ENCODE results near the gene TUBD1.
A peak's percentile ranks its signal among the peaks of the same experiment; 100 is the strongest.
"Not testable (repeated sequence)": the region's sequence is repeated elsewhere in the genome, so short reads cannot be mapped to it uniquely, and the experiment has no call there.

TUBD1 gene, protein sequence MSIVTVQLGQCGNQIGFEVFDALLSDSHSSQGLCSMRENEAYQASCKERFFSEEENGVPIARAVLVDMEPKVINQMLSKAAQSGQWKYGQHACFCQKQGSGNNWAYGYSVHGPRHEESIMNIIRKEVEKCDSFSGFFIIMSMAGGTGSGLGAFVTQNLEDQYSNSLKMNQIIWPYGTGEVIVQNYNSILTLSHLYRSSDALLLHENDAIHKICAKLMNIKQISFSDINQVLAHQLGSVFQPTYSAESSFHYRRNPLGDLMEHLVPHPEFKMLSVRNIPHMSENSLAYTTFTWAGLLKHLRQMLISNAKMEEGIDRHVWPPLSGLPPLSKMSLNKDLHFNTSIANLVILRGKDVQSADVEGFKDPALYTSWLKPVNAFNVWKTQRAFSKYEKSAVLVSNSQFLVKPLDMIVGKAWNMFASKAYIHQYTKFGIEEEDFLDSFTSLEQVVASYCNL

DNA sequence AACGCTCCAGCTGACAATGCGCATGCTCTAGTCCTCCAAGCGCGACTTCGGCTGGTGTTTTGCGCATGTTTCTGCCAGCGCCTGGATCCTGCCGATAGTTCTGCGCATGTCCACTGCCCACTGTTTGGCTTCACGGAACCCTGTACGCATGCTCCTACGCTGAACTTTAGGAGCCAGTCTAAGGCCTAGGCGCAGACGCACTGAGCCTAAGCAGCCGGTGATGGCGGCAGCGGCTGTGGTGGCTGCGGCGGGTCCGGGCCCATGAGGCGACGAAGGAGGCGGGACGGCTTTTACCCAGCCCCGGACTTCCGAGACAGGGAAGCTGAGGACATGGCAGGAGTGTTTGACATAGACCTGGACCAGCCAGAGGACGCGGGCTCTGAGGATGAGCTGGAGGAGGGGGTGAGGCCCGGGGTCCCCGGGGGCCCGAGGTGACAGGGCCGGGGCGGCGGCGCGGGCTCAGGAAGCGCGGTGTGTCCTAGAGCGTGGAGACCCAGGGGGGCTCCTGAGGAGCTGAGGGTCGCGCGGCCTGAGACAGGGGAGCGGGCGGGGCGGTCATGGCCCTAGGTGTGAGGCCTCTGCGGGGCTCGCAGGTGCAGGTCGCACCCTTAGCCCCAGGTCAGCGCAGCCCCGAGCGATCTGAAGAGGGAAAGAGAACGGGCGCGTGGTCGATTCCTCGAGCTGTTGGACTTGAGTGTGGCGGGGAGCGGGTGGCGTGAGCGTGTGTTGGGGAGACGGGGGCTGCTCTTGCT, at the start of gene TUBD1, which contains the start of gene RPS6KB1:
TSS of gene TUBD1 (minus strand) at position 20 of the 752 bp plus-strand sequence. CDS start 1,941 bp downstream, outside the sequence.
TSS of gene RPS6KB1 (plus strand) at position 198 of the 752 bp plus-strand sequence. CDS start at position 262, 64 bp downstream.
- DNase-seq: peak; percentile 100

GRCh38 chr17:59941131-59941530, 48.4 kb upstream of the TUBD1 start:
- no peak for DNase-seq

GRCh38 chr17:59940697-59941096, 48.0 kb upstream of the TUBD1 start:
- not testable (repeated sequence) for DNase-seq

- DNase-seq: not testable (repeated sequence)
These were observed 40.6 kb upstream of the TUBD1 start for GRCh38 chr17:59933317-59933716.

DNA sequence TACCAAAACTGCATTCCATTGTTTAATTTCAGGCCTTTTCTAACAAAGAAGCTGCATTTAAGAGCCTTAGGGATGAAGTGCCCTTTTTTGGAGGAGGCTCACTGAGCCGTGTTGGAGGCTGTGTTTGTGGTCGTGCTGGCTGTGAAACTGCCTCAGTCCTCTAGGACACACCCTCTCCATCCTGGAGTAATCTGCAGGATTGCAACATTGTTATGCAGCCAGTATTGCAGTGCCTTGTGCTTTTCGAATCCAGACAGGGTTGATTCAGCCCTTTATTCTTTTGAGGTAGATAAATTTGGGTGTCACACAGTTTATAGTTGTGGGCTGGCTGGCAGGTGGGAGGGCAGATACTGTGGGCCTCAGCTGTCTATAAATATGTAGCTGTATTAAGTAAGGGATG, 38.0 kb upstream of the TUBD1 start:
- not testable (repeated sequence) for DNase-seq

DNA sequence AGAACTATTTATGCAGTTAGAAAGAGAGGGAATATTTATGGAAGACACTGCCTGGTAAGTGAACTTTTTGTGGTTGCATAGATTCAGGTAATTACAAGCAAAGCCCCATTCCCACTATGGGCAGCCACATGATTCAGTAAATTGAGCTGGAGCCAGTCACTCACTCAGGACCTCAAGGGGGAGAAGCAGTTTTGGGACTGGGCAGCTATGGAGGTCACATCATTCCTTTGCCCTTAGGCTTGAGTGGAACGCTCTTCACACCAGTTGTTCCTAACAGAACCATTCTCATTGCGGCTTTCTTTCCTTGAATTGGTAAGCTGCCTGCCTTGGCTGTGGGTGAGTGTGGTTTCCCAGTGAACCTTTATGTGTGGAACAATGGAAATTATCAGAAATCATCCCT, 37.4 kb upstream of the TUBD1 start:
- not testable (repeated sequence) for DNase-seq

GRCh38 chr17:59920637-59921036, 27.9 kb upstream of the TUBD1 start:
- not testable (repeated sequence) for DNase-seq

DNA sequence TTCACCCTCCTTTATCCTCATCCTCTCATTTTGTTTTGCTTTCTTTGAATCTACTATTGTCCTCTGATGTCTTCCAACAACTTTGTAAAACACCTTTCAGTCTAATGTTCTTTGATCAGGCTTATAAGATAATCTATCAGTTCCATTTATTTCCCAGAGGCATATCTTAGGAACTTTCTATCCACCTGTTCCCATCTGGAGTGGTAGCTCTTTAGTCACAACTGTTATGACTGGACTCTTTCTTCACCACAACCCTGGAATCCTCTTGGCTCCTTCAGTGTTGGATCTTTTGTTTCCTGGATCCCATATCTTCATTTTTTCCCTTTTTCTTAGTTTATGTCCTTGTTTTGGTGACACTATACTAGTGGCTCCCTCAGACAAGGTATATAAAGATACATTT, 23.7 kb upstream of the TUBD1 start:
- no peak for DNase-seq

DNA sequence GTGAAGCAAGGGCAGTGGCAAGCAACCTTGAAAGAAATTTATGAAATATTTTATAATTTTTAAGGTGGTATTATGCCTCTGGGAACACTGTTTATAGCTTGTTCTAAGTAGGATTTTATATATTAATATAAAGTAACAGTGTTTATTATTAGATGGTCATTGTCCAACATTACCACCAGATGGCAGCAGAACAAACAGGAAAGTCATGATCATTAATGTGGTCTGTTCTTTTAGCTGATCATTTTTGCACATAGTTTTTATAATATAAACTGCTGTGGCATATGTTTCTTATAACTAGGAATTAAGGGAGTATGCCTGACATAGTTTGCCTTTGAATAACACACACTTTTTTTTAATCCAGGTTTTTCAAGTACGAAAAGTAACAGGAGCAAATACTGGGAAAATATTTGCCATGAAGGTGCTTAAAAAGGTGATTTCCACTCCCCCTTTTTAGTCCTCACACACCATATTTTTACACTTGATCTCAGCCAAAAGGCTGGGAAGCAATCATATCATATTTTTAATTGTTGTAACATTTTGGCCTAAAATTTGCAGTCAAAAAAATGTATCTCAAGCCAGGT, 21.6 kb upstream of the TUBD1 start:
- no peak for DNase-seq

GRCh38 chr17:59907467-59907866, 14.7 kb upstream of the TUBD1 start:
- no peak for DNase-seq

- DNase-seq: no peak
These were observed 10.7 kb upstream of the TUBD1 start for GRCh38 chr17:59903455-59903854.

DNA sequence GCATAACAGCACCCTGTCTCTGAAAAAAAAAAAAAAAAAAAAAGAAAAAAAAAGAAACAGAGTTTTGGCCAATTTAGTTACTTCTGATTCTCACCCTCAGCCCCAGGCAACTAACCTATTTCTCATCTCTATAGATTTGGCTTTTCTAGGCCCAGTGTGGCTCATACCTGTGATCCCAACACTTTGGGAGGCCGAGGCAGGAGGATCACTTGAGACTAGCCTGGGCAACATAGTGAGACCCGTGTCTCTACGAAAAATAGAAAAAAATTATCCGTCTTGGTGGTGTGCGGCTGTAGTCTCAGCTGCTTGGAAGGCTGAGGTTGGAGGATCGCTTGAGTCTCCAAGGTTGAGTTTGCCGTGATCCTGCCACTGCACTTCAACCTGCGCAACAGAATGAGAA, 8.9 kb upstream of the TUBD1 start:
- no peak for DNase-seq

GRCh38 chr17:59899099-59899498, 6.4 kb upstream of the TUBD1 start:
- no peak for DNase-seq

DNA sequence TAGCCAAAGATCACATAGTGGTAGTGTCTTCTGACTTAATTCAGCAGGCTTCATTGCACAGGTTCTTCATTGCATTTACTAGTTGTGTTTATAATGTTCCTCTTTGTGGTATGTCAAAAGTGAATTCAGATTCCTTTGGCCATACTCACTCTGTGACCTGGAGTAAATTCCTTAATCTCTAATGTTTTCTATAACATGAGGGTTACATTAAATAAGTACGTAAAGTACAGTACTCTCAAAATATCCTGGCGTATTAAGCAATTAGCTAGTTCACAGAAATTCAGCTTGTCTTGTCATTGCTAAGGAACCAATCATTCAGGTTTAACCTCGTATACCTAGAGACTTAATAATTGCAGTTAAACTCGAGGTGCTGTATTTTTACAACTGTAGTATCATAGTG, 4.3 kb upstream of the TUBD1 start:
- DNase-seq: no peak

- no peak for DNase-seq
These were observed 945 bp upstream of the TUBD1 start for GRCh38 chr17:59893676-59894100.

GRCh38 chr17:59892251-59892923, 356 bp downstream of the TUBD1 start:
- DNase-seq: no peak

DNA sequence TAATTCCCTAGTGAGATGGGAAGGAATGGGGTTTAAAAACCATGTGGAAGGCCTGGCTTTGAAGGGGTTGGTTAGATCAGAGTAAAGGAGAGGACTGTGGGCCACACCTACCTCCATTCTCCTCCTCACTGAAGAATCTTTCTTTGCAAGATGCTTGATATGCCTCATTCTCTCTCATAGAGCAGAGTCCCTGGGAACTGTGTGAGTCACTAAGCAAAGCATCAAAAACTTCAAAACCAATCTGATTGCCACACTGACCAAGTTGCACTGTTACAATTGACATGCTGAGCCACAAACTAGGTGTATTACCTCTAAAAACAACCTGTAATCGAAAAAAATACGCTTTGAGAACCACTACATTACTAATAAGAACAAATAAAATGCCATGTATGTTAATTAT, 2.0 kb downstream of the TUBD1 start:
- DNase-seq: no peak

- DNase-seq: no peak
These were observed 4.5 kb downstream of the TUBD1 start for GRCh38 chr17:59888145-59888750.

- no peak for DNase-seq
These were observed 7.9 kb downstream of the TUBD1 start for GRCh38 chr17:59884861-59885260.

DNA sequence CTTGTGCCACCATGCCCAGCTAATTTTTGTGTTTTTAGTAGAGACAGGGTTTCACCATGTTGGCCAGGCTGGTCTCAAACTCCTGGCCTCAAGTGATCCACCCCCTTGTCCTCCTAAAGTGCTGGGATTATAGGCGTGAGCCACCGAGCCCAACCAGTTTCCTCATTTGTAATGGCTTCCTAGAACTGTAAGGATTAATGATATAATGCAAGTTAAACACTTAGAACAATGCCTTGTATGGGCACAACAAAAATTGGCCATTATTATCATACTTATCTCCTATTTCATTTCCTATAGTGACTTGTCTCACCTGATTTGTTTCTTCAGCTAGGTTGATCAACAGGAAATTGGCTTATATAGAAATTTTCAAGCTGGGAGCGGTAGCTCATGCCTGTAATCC, 14.1 kb downstream of the TUBD1 start:
- no peak for DNase-seq

DNA sequence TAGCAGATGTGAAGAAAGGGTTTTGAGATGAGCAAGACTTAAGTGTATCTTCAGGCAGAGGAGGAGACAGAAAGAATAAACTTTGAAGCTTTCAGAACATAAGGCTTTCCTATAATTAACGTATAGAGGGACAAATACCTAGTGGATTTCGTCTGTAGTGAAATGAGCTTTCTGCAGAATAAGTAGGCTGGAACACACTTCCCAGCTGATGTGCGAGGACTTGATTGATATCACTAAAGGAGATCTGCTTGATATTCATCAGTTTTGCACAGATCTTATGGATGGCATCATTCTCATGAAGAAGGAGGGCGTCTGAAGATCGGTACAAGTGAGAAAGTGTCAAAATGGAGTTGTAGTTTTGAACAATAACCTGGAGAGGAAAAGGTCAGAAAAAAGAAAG, 14.8 kb downstream of the TUBD1 start:
- no peak for DNase-seq

GRCh38 chr17:59876107-59876506, 16.6 kb downstream of the TUBD1 start:
- no peak for DNase-seq

- no peak for DNase-seq
These were observed 18.4 kb downstream of the TUBD1 start for GRCh38 chr17:59874376-59874775.

Measured in NCI-H2081 treated with DMSO at 0.1 percent for 48 hours (cell line).